ENCODE measurements around the gene ERAL1.

Gene ERAL1

GRCh38 chr17:28878981-28879380, 24.2 kb downstream of the ERAL1 start:
- Mint-ChIP-seq H3K4me1 (peaks cover 13 to 18% of the 10 kb centered on the region in 2 donors), H3K36me3 (peaks cover 36 to 55% of the 10 kb centered on the region in 2 donors), H3K27ac (peak overlapping the region; percentile 60), H3K27me3 (no peaks in the 10 kb centered on the region), H3K9me3 (peaks cover 0 to 1% of the 10 kb centered on the region in 2 donors), H3K4me3 (no peak overlapping the region)
- ATAC-seq (replicated peaks) (peak; percentile 64 to 69), DNase-seq (no peak)

GRCh38 chr17:28879886-28880571, 25.2 kb downstream of the ERAL1 start:
- no peak overlapping the region for H3K27ac Mint-ChIP-seq
- H3K4me1 Mint-ChIP-seq = peaks cover 21 to 28% of the 10 kb centered on the region in 2 donors
- peaks cover 0 to 1% of the 10 kb centered on the region in 2 donors for H3K9me3 Mint-ChIP-seq
- DNase-seq (no peak), ATAC-seq (replicated peaks) (no peak)
- H3K4me3 Mint-ChIP-seq = no peak overlapping the region
- peaks cover 45 to 66% of the 10 kb centered on the region in 2 donors for H3K36me3 Mint-ChIP-seq
- H3K27me3 Mint-ChIP-seq = no peaks in the 10 kb centered on the region

- no peak for ATAC-seq (replicated peaks)
- peaks cover 25 to 31% of the 10 kb centered on the region in 2 donors for H3K4me1 Mint-ChIP-seq
- no peak for DNase-seq
- H3K36me3 Mint-ChIP-seq = peaks cover 51 to 71% of the 10 kb centered on the region in 2 donors
- peaks cover 0 to 1% of the 10 kb centered on the region in 2 donors for H3K9me3 Mint-ChIP-seq
- no peak overlapping the region for H3K27ac Mint-ChIP-seq
- no peak overlapping the region for H3K4me3 Mint-ChIP-seq
- H3K27me3 Mint-ChIP-seq = no peaks in the 10 kb centered on the region
Measured at GRCh38 chr17:28880572-28880945, 25.7 kb downstream of the ERAL1 start.

- H3K27ac Mint-ChIP-seq = peak overlapping the region; percentile 56
- H3K27me3 Mint-ChIP-seq = no peaks in the 10 kb centered on the region
- DNase-seq = no peak
- no peak for ATAC-seq (replicated peaks)
- H3K4me3 Mint-ChIP-seq = no peak overlapping the region
- peaks cover 52 to 77% of the 10 kb centered on the region in 2 donors for H3K36me3 Mint-ChIP-seq
- peaks cover 25 to 31% of the 10 kb centered on the region in 2 donors for H3K4me1 Mint-ChIP-seq
- H3K9me3 Mint-ChIP-seq = peaks cover 0 to 1% of the 10 kb centered on the region in 2 donors
Measured at GRCh38 chr17:28881533-28882056, 26.8 kb downstream of the ERAL1 start.

- Mint-ChIP-seq H3K9me3 (peaks cover 0 to 1% of the 10 kb centered on the region in 2 donors), H3K27ac (peak overlapping the region; percentile 76), H3K4me1 (peaks cover 30 to 34% of the 10 kb centered on the region in 2 donors), H3K4me3 (no peak overlapping the region), H3K27me3 (no peaks in the 10 kb centered on the region), H3K36me3 (peaks cover 52 to 81% of the 10 kb centered on the region in 2 donors)
- ATAC-seq (replicated peaks) (no peak), DNase-seq (no peak)
Measured at GRCh38 chr17:28882154-28882895, 27.5 kb downstream of the ERAL1 start.

- Mint-ChIP-seq H3K27me3 (no peaks in the 10 kb centered on the region), H3K27ac (peak overlapping the region; percentile 52), H3K36me3 (peaks cover 45 to 78% of the 10 kb centered on the region in 2 donors), H3K4me3 (peak overlapping the region in 1 of 2 donors; percentile 23), H3K9me3 (no peaks in the 10 kb centered on the region), H3K4me1 (peaks cover 47 to 52% of the 10 kb centered on the region in 2 donors)
- DNase-seq (no peak), ATAC-seq (replicated peaks) (no peak)
Measured at GRCh38 chr17:28883967-28884702, 29.3 kb downstream of the ERAL1 start.

GRCh38 chr17:28885363-28885762, 30.5 kb downstream of the ERAL1 start:
- H3K27me3 Mint-ChIP-seq = no peaks in the 10 kb centered on the region
- no peaks in the 10 kb centered on the region for H3K9me3 Mint-ChIP-seq
- peak overlapping the region in 1 of 2 donors; percentile 9 for H3K4me3 Mint-ChIP-seq
- peaks cover 49 to 65% of the 10 kb centered on the region in 2 donors for H3K4me1 Mint-ChIP-seq
- peaks cover 37 to 71% of the 10 kb centered on the region in 2 donors for H3K36me3 Mint-ChIP-seq
- peak overlapping the region; percentile 56 for H3K27ac Mint-ChIP-seq
- DNase-seq = no peak
- no peak for ATAC-seq (replicated peaks)

GRCh38 chr17:28885951-28886350, 31.1 kb downstream of the ERAL1 start:
- ATAC-seq (replicated peaks) = no peak
- H3K27me3 Mint-ChIP-seq = no peaks in the 10 kb centered on the region
- peaks cover 50 to 70% of the 10 kb centered on the region in 2 donors for H3K4me1 Mint-ChIP-seq
- peak overlapping the region; percentile 14 for H3K27ac Mint-ChIP-seq
- peaks cover 39 to 74% of the 10 kb centered on the region in 2 donors for H3K36me3 Mint-ChIP-seq
- H3K4me3 Mint-ChIP-seq = peak overlapping the region; percentile 9 to 41
- no peak for DNase-seq
- H3K9me3 Mint-ChIP-seq = no peaks in the 10 kb centered on the region

- Mint-ChIP-seq H3K27ac (peak overlapping the region; percentile 93), H3K9me3 (no peaks in the 10 kb centered on the region), H3K36me3 (peaks cover 36 to 70% of the 10 kb centered on the region in 2 donors), H3K4me3 (peak overlapping the region; percentile 81 to 87), H3K4me1 (peaks cover 64 to 91% of the 10 kb centered on the region in 2 donors), H3K27me3 (no peaks in the 10 kb centered on the region)
- DNase-seq = peak; percentile 58
- peak; percentile 81 to 85 for ATAC-seq (replicated peaks)
Measured at GRCh38 chr17:28887871-28888471, 33.2 kb downstream of the ERAL1 start.

GRCh38 chr17:28888832-28889231, 34.0 kb downstream of the ERAL1 start:
- Mint-ChIP-seq H3K4me1 (peaks cover 69 to 99% of the 10 kb centered on the region in 2 donors), H3K9me3 (no peaks in the 10 kb centered on the region), H3K27ac (peak overlapping the region; percentile 94), H3K27me3 (no peaks in the 10 kb centered on the region), H3K4me3 (peak overlapping the region; percentile 81 to 87), H3K36me3 (peaks cover 36 to 69% of the 10 kb centered on the region in 2 donors)
- ATAC-seq (replicated peaks) (peak; percentile 40 to 61), DNase-seq (peak; percentile 28)

- no peaks in the 10 kb centered on the region for H3K9me3 Mint-ChIP-seq
- peak overlapping the region; percentile 52 to 87 for H3K4me3 Mint-ChIP-seq
- no peaks in the 10 kb centered on the region for H3K27me3 Mint-ChIP-seq
- no peak for DNase-seq
- peak overlapping the region; percentile 88 for H3K27ac Mint-ChIP-seq
- H3K36me3 Mint-ChIP-seq = peaks cover 29 to 58% of the 10 kb centered on the region in 2 donors
- peaks cover 64 to 94% of the 10 kb centered on the region in 2 donors for H3K4me1 Mint-ChIP-seq
- ATAC-seq (replicated peaks) = peak; percentile 16
Measured at GRCh38 chr17:28889996-28890395, 35.2 kb downstream of the ERAL1 start.

- H3K4me1 Mint-ChIP-seq = peaks cover 62 to 89% of the 10 kb centered on the region in 2 donors
- ATAC-seq (replicated peaks) = no peak
- DNase-seq = no peak
- H3K27ac Mint-ChIP-seq = peak overlapping the region; percentile 99
- H3K36me3 Mint-ChIP-seq = peaks cover 28 to 56% of the 10 kb centered on the region in 2 donors
- no peaks in the 10 kb centered on the region for H3K9me3 Mint-ChIP-seq
- H3K27me3 Mint-ChIP-seq = no peaks in the 10 kb centered on the region
- H3K4me3 Mint-ChIP-seq = peak overlapping the region; percentile 46 to 87
Measured at GRCh38 chr17:28891201-28891600, 36.4 kb downstream of the ERAL1 start.

- Mint-ChIP-seq H3K9me3 (no peaks in the 10 kb centered on the region), H3K27ac (peak overlapping the region; percentile 99), H3K4me1 (peaks cover 56 to 87% of the 10 kb centered on the region in 2 donors), H3K4me3 (peak overlapping the region; percentile 46 to 50), H3K27me3 (no peaks in the 10 kb centered on the region), H3K36me3 (peaks cover 34 to 50% of the 10 kb centered on the region in 2 donors)
- ATAC-seq (replicated peaks) (no peak), DNase-seq (no peak)
Measured at GRCh38 chr17:28892024-28892423, 37.2 kb downstream of the ERAL1 start.
